K562 (cell line): ENCODE measurements around the gene CD244. TPM values are rescaled to one million over a fixed set of nuclear protein-coding genes. Genes with fewer than 3 reads are reported as not detected.
A peak's percentile ranks its signal among the peaks of the same experiment; 100 is the strongest.

Experiments used
- ATAC-seq: fragments of 200-7000 bp; cut with Tn5 transposase; 3 replicates; pipeline ENCODE4 v1.9.1; 2020; ENCODE audit warnings: moderate library complexity
- BruUV-seq: library from RNA; stranded (reverse); fragments of 400-500 nt; replicated peaks from 2 replicates; lab custom pipeline; 2021; lab: Mats Ljungman, UMichigan
- CTCF ChIA-PET: fragments of 300-600 bp; formaldehyde crosslinking; extraction: SDS; loops from one replicate; lab custom pipeline; 2021; ENCODE audit warnings: low intra/inter-chr PET ratio; lab: Yijun Ruan, JAX
- POLR2A ChIA-PET: fragments of 300-600, 350-650 bp; sonication (Branson Sonifier 250); formaldehyde crosslinking; extraction: SDS; loops from one replicate; lab custom pipeline; 2021; ENCODE audit warnings: antibody characterized with exemption, inconsistent platforms; lab: Yijun Ruan, JAX
- DNase-seq, 4 experiments: peaks; one replicate each; pipeline versions ENCODE4 v3.0.0 to v3.0.0-alpha.2; 2011 to 2018; ENCODE audit warnings: low spot score in 3 of 4, mixed read lengths in 3 of 4; ENCODE audit errors: extremely low read depth in 1 of 4
- FAIRE-seq: peaks from 2 replicates; lab custom pipeline; 2011; peaks lifted over from hg19 to GRCh38; lab: Jason Lieb, UNC
- H2AFZ ChIP-seq: 2 replicates; pipeline ENCODE4 v1.6.0; 2011; ENCODE audit warnings: low read depth, low read length, control low read depth, inconsistent platforms
- H3K27ac ChIP-seq: fragments of 200-600 bp; 3 replicates; pipeline ENCODE4 v1.8.0; 2011; ENCODE audit warnings: low read depth, mild to moderate bottlenecking, control low read depth, inconsistent platforms, low read length, moderate library complexity, mixed read lengths; ENCODE audit errors: extremely low read depth
- H3K27me3 ChIP-seq, 2 experiments: fragments of 300-600 bp in 1 of 2; 2 replicates in 1 of 2; 3 replicates in 1 of 2; pipeline versions ENCODE4 v1.6.0 to v1.8.0; 2011; ENCODE audit warnings: inconsistent platforms in 2 of 2, low read length in 2 of 2, mild to moderate bottlenecking in 1 of 2, mixed read lengths in 1 of 2, moderate library complexity in 1 of 2; ENCODE audit not compliant: control insufficient read depth in 2 of 2, insufficient read depth in 2 of 2
- H3K36me3 ChIP-seq: fragments of 300-600 bp; 3 replicates; pipeline ENCODE4 v1.8.0; 2011; ENCODE audit warnings: mild to moderate bottlenecking, low read length, inconsistent platforms; ENCODE audit not compliant: control insufficient read depth, insufficient read depth
- H3K4me1 ChIP-seq, 2 experiments: fragments of 200-600 bp in 1 of 2; replicated peaks in 1 of 2; 2 replicates in 1 of 2; 3 replicates in 1 of 2; pipeline versions ENCODE4 v1.5.1 to v1.8.0; 2011; ENCODE audit warnings: inconsistent platforms in 2 of 2, low read length in 2 of 2, mild to moderate bottlenecking in 1 of 2, mixed read lengths in 1 of 2, moderate library complexity in 1 of 2; ENCODE audit not compliant: control insufficient read depth in 2 of 2, insufficient read depth in 2 of 2
- H3K4me2 ChIP-seq: 2 replicates; pipeline ENCODE4 v1.6.1; 2011; ENCODE audit warnings: low read length, control low read depth, inconsistent platforms, mixed read lengths; ENCODE audit not compliant: insufficient read depth
- H3K4me3 ChIP-seq: fragments of 200-600 bp; sonication (generic), shearing (Covaris generic); 2 replicates; pipeline ENCODE4 v1.5.1; 2016; ENCODE audit warnings: control low read depth, inconsistent platforms
- H3K79me2 ChIP-seq: fragments of 200-600 bp; 3 replicates; pipeline ENCODE4 v1.8.0; 2011; ENCODE audit warnings: low read length, inconsistent platforms; ENCODE audit not compliant: control insufficient read depth, insufficient read depth
- H3K9ac ChIP-seq, 2 experiments: 2 replicates each; pipeline versions ENCODE4 v1.6.0 to v1.6.1; 2011; ENCODE audit warnings: low read depth in 2 of 2, low read length in 2 of 2, control low read depth in 1 of 2, inconsistent platforms in 1 of 2, mild to moderate bottlenecking in 1 of 2, mixed read lengths in 1 of 2; ENCODE audit not compliant: insufficient read depth in 1 of 2
- H3K9me1 ChIP-seq: one replicate; pipeline ENCODE4 v1.6.0; 2011; ENCODE audit warnings: inconsistent platforms, mild to moderate bottlenecking, low read length, moderate library complexity; ENCODE audit not compliant: control insufficient read depth, insufficient read depth
- H3K9me3 ChIP-seq: replicated peaks from 2 replicates; pipeline ENCODE4 v1.5.1; 2011; ENCODE audit warnings: low read depth, low read length, inconsistent platforms; ENCODE audit not compliant: control insufficient read depth, insufficient read depth
- H4K20me1 ChIP-seq: replicated peaks from 2 replicates; pipeline ENCODE4 v1.6.1; 2011; ENCODE audit warnings: low read length, inconsistent platforms, mixed read lengths; ENCODE audit not compliant: control insufficient read depth, insufficient read depth
- ATF1 ChIP-seq, 2 experiments: fragments of 450-650 bp in 1 of 2; IDR thresholded peaks; 2 replicates each; pipeline ENCODE4 v1.6.1; 2016; ENCODE audit warnings: missing compliant biosample characterization in 1 of 2, missing genetic modification characterization in 1 of 2
- KAT7 ChIP-seq: sonication (generic); formaldehyde crosslinking; IDR thresholded peaks from 2 replicates; pipeline ENCODE4 v1.8.0; 2022; ENCODE audit warnings: missing genetic modification reagents, mild to moderate bottlenecking, borderline replicate concordance
- MTA2 ChIP-seq: fragments of 450-650 bp; IDR thresholded peaks from 2 replicates; pipeline ENCODE4 v1.6.1; 2016; ENCODE audit warnings: low read depth
- MYBL2 ChIP-seq, 2 experiments: fragments of 450-650 bp in 1 of 2; sonication (generic) in 1 of 2; formaldehyde crosslinking in 1 of 2; IDR thresholded peaks; 2 replicates each; pipeline versions ENCODE4 v1.6.1 to v1.8.1; 2017 to 2022; ENCODE audit warnings: borderline replicate concordance in 1 of 2, inconsistent platforms in 1 of 2, low read depth in 1 of 2, mild to moderate bottlenecking in 1 of 2, missing genetic modification reagents in 1 of 2, moderate library complexity in 1 of 2
- NFYB ChIP-seq: IDR thresholded peaks from 2 replicates; pipeline ENCODE4 v1.6.1; 2011; ENCODE audit warnings: mild to moderate bottlenecking, moderate library complexity; ENCODE audit not compliant: insufficient read length; ENCODE audit errors: extremely low read depth
- RBM25 ChIP-seq: fragments of 200-400 bp; formaldehyde crosslinking; IDR thresholded peaks from 2 replicates; pipeline ENCODE4 v1.6.1; 2018; ENCODE audit warnings: low read length, low read depth, moderate library complexity; ENCODE audit not compliant: severe bottlenecking
- RCOR1 ChIP-seq, 2 experiments: IDR thresholded peaks; 2 replicates each; pipeline ENCODE4 v1.6.1; 2012; ENCODE audit warnings: low read depth in 2 of 2, low read length in 2 of 2, borderline replicate concordance in 1 of 2, improper control_type of control experiment in 1 of 2
- RFX5 ChIP-seq: IDR thresholded peaks from 2 replicates; pipeline ENCODE4 v1.6.1; 2011; ENCODE audit warnings: low read depth, mild to moderate bottlenecking, improper control_type of control experiment, low read length
- TRIM24 ChIP-seq, 2 experiments: fragments of 450-650 bp; IDR thresholded peaks; 2 replicates each; pipeline ENCODE4 v1.6.1; 2016
- ZNF23 ChIP-seq: fragments of 250-450 bp; sonication (Bioruptor Pico); IDR thresholded peaks from 2 replicates; pipeline ENCODE4 v1.4.0; 2020; ENCODE audit warnings: mild to moderate bottlenecking
- whole genome bisulfite sequencing: fragments of 100-300 bp; shearing (Covaris generic); methylation state at CpG from one replicate; pipeline ENCODE4 v1.1.6; 2016; ENCODE audit warnings: low coverage, mixed read lengths; ENCODE audit not compliant: insufficient coverage; ENCODE audit errors: missing lambda C conversion rate; 5-methylcytosine and 5-hydroxymethylcytosine counted together
- in situ Hi-C: fragments of 300-500 bp; cut with MboI; formaldehyde crosslinking; loops from 4 replicates; pipeline ENCODE4 v1.15.0; 2018; ENCODE audit warnings: inconsistent platforms, mixed read lengths
- intact Hi-C: fragments of 100-400 bp; cut with micrococcal nuclease; formaldehyde crosslinking; loops from 2 replicates; pipeline ENCODE4 v1.14.2; 2022
- polyA plus RNA-seq, 8 experiments: library from polyadenylated mRNA; depleted of rRNA in 4 of 8; stranded (reverse) in 5 of 8; unstranded in 3 of 8; fragments of >200 nt; fragmentation: Nextera tagmentation in 2 of 8; fragmentation: Illumina TruSeq in 1 of 8; extraction: Ambion mirVana in 2 of 8; extraction: Trizol in 1 of 8; gene quantifications; 2 replicates each; pipeline versions ENCODE4 v1.2.1 to v1.2.3, GENCODE V29; 2011 to 2014; ENCODE audit warnings: inconsistent platforms in 1 of 8, missing spikeins in 1 of 8
- total RNA-seq, 7 experiments: library from RNA; depleted of rRNA in 6 of 7; stranded (reverse); fragments of >200 nt in 6 of 7; fragmentation: Illumina TruSeq in 2 of 7; extraction: Trizol in 2 of 7; gene quantifications; 2 replicates each; pipeline versions ENCODE4 v1.2.1 to v1.2.3, GENCODE V29; 2011 to 2021; ENCODE audit warnings: low replicate concordance in 1 of 7
- TF ChIP-seq, protein P1 (sequence below), 2 experiments: fragments of 450-650 bp; IDR thresholded peaks; 2 replicates each; pipeline ENCODE4 v1.6.1; 2016
- TF ChIP-seq, protein P2 (sequence below): fragments of 250-450 bp; sonication (Bioruptor Pico); IDR thresholded peaks from 2 replicates; pipeline ENCODE4 v1.4.0; 2020; ENCODE audit warnings: mild to moderate bottlenecking, moderate library complexity
- TF ChIP-seq, protein P3 (sequence below), 2 experiments: fragments of 450-650 bp; IDR thresholded peaks; 2 replicates each; pipeline ENCODE4 v1.6.1; 2018; ENCODE audit warnings: mild to moderate bottlenecking in 2 of 2, low read depth in 1 of 2; ENCODE audit not compliant: partially characterized antibody in 2 of 2

Gene CD244
- total and polyA plus RNA-seq, 9 of the 15 experiments (the other 6 are each of a cell fraction or from before 2014, with no cell fraction given) = not detected

DNA sequence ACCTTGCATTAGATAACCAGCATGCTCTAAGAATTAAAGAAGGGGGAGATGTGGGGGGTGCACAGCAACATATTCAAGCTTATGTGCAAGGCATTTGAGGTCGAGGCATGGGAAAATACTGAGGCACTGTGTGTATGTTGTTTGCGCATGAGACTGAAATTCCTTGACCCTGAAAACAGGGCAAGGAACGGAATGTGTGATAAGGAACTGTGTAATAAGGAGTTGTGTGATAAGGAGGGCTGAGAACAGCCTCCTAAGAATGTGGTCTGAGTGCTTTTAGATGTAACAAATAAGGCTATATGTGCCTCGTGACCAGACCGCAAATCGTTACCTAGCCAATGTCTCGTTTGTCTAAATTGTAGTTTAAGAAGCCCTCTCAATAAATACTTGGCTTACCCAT, 48.8 kb upstream of the CD244 start (continued):
- TF ChIP-seq, protein P1, sequence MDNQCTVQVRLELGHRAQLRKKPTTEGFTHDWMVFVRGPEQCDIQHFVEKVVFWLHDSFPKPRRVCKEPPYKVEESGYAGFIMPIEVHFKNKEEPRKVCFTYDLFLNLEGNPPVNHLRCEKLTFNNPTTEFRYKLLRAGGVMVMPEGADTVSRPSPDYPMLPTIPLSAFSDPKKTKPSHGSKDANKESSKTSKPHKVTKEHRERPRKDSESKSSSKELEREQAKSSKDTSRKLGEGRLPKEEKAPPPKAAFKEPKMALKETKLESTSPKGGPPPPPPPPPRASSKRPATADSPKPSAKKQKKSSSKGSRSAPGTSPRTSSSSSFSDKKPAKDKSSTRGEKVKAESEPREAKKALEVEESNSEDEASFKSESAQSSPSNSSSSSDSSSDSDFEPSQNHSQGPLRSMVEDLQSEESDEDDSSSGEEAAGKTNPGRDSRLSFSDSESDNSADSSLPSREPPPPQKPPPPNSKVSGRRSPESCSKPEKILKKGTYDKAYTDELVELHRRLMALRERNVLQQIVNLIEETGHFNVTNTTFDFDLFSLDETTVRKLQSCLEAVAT (IDR thresholded peaks at IDR 0.05) = 0 out of 4 replicates have a peak, but pooled peaks of 1 of the 2 experiments have one; percentile 18
- TF ChIP-seq TRIM24 (IDR thresholded peaks at IDR 0.05) (peak in 1 of 2 experiments; percentile 61; a peak in 1 of 4 replicates), MTA2 (peak; percentile 72), KAT7 (CRISPR knock-in tag) (no peak), RCOR1 (IDR thresholded peaks at IDR 0.05; ENCODE audit: borderline replicate concordance in 1 of 2, low read depth in 2 of 2, low read length in 2 of 2) (peak in 1 of 2 experiments; percentile 67; a peak in 3 of 4 replicates)
- TF ChIP-seq, protein P2, sequence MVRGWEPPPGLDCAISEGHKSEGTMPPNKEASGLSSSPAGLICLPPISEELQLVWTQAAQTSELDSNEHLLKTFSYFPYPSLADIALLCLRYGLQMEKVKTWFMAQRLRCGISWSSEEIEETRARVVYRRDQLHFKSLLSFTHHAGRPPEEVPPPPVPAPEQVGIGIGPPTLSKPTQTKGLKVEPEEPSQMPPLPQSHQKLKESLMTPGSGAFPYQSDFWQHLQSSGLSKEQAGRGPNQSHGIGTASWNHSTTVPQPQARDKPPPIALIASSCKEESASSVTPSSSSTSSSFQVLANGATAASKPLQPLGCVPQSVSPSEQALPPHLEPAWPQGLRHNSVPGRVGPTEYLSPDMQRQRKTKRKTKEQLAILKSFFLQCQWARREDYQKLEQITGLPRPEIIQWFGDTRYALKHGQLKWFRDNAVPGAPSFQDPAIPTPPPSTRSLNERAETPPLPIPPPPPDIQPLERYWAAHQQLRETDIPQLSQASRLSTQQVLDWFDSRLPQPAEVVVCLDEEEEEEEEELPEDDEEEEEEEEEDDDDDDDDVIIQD = no peak

DNA sequence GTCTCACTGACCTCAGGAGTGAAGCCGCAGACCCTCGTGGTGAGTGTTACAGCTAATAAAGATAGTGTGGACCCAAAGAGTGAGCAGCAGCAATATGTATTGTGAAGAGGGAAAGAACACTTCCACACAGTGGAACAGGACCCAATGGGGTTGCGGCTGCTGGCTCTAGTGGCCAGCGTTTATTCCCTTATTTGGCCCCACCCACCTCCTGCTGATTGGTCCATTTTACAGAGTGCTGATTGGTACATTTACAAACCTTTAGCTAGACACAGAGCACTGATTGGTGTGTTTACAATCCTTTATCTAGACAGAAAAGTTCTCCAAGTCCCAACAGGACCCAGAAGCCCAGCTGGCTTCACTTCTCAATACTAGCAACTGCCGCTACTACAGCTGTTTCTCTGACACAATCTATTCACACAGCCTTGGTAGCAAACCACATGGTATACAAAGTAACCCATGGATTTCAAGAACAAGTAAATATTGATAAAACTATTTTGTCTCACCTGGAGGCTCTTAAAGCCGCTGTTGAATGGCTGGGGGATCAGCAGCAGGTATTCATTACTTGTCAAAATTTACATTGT, 47.6 kb upstream of the CD244 start:
- ATAC-seq (no peak), FAIRE-seq (no peak), DNase-seq (no peak)
- H3K4me2 ChIP-seq = no peak overlapping the region
- TF ChIP-seq RBM25 (peak; percentile 13), NFYB (peak; percentile 79), ZNF23 (CRISPR knock-in tag) (no peak), MYBL2 (IDR thresholded peaks at IDR 0.05; ENCODE audit: low read depth) (no peak), MYBL2 (CRISPR knock-in tag; IDR thresholded peaks at IDR 0.05; ENCODE audit: borderline replicate concordance) (no peak), RFX5 (no peak), ATF1 (CRISPR knock-in tag; IDR thresholded peaks at IDR 0.05) (no peak), ATF1 (tag; IDR thresholded peaks at IDR 0.05) (no peak)
- TF ChIP-seq, protein P3, sequence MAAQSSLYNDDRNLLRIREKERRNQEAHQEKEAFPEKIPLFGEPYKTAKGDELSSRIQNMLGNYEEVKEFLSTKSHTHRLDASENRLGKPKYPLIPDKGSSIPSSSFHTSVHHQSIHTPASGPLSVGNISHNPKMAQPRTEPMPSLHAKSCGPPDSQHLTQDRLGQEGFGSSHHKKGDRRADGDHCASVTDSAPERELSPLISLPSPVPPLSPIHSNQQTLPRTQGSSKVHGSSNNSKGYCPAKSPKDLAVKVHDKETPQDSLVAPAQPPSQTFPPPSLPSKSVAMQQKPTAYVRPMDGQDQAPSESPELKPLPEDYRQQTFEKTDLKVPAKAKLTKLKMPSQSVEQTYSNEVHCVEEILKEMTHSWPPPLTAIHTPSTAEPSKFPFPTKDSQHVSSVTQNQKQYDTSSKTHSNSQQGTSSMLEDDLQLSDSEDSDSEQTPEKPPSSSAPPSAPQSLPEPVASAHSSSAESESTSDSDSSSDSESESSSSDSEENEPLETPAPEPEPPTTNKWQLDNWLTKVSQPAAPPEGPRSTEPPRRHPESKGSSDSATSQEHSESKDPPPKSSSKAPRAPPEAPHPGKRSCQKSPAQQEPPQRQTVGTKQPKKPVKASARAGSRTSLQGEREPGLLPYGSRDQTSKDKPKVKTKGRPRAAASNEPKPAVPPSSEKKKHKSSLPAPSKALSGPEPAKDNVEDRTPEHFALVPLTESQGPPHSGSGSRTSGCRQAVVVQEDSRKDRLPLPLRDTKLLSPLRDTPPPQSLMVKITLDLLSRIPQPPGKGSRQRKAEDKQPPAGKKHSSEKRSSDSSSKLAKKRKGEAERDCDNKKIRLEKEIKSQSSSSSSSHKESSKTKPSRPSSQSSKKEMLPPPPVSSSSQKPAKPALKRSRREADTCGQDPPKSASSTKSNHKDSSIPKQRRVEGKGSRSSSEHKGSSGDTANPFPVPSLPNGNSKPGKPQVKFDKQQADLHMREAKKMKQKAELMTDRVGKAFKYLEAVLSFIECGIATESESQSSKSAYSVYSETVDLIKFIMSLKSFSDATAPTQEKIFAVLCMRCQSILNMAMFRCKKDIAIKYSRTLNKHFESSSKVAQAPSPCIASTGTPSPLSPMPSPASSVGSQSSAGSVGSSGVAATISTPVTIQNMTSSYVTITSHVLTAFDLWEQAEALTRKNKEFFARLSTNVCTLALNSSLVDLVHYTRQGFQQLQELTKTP (IDR thresholded peaks at IDR 0.05; ENCODE audit: low read depth in 1 of 2, partially characterized antibody in 2 of 2) = no peak
- H3K4me3 ChIP-seq = no peak overlapping the region
- H3K9me3 ChIP-seq = peaks cover 4% of the 10 kb centered on the region; the same call in 1 of the 2 replicates
- H3K27ac ChIP-seq = no peak overlapping the region
- no peaks in the 10 kb centered on the region for H3K36me3 ChIP-seq
- H3K9ac ChIP-seq = no peak overlapping the region
- no peaks in the 10 kb centered on the region for H4K20me1 ChIP-seq
- ChIA-PET POLR2A (no interaction called here), CTCF (no interaction called here)
- intact Hi-C loops = no loop called here
- no peak overlapping the region for H2AFZ ChIP-seq
- in situ Hi-C loops = no loop called here
- H3K9me1 ChIP-seq = no peaks in the 10 kb centered on the region
- H3K79me2 ChIP-seq = no peaks in the 10 kb centered on the region
- H3K27me3 ChIP-seq = peaks cover 9 to 30% of the 10 kb centered on the region in 2 experiments; a peak in 3 of 5 replicates
- H3K4me1 ChIP-seq = peaks cover 0 to 6% of the 10 kb centered on the region in 2 experiments; a peak in 2 of 5 replicates
- 13% methylated on average over 6 of the region's 6 CpGs for WGBS
- no TSS peak for BruUV-seq
